HepG2 (cell line): Measurements from ENCODE around the gene SIX5. TPM values are rescaled to one million over a fixed set of nuclear protein-coding genes. Genes with fewer than 3 reads are reported as not detected.
A peak's percentile ranks its signal among the peaks of the same experiment; 100 is the strongest.

Experiments
- BATF2 ChIP-seq: sonication (generic); formaldehyde crosslinking; IDR thresholded peaks from 2 replicates; pipeline ENCODE4 v1.8.0; 2022; ENCODE audit warnings: mild to moderate bottlenecking, missing genetic modification reagents, moderate library complexity
- ESRRA ChIP-seq: sonication (generic); formaldehyde crosslinking; IDR thresholded peaks from 2 replicates; pipeline ENCODE4 v1.5.1; 2020; ENCODE audit warnings: mild to moderate bottlenecking, low read depth, missing genetic modification reagents
- FOSL2 ChIP-seq: sonication (generic); formaldehyde crosslinking; IDR thresholded peaks from 2 replicates; pipeline ENCODE4 v1.4.0; 2020; ENCODE audit warnings: missing genetic modification reagents
- GATAD1 ChIP-seq: IDR thresholded peaks from 2 replicates; pipeline ENCODE4 v1.6.1; 2016; ENCODE audit warnings: missing genetic modification reagents, missing compliant biosample characterization
- GATAD2A ChIP-seq: IDR thresholded peaks from 2 replicates; pipeline ENCODE4 v1.6.1; 2016
- HMGXB4 ChIP-seq, 2 experiments: sonication (generic) in 1 of 2; formaldehyde crosslinking in 1 of 2; IDR thresholded peaks; 2 replicates each; pipeline versions ENCODE4 v1.4.0 to v1.6.1; 2018 to 2020; ENCODE audit warnings: missing genetic modification reagents in 2 of 2, borderline replicate concordance in 1 of 2, low read depth in 1 of 2, mild to moderate bottlenecking in 1 of 2, missing biosample characterization in 1 of 2
- PATZ1 ChIP-seq: sonication (generic); formaldehyde crosslinking; IDR thresholded peaks from 2 replicates; pipeline ENCODE4 v1.4.0; 2020; ENCODE audit warnings: missing genetic modification reagents
- PTBP1 ChIP-seq: fragments of 200-400 bp; formaldehyde crosslinking; IDR thresholded peaks from 2 replicates; pipeline ENCODE4 v1.6.1; 2018; ENCODE audit warnings: low read length, low read depth; ENCODE audit not compliant: poor library complexity, severe bottlenecking
- REPIN1 ChIP-seq: sonication (generic); formaldehyde crosslinking; IDR thresholded peaks from 2 replicates; pipeline ENCODE4 v1.8.0; 2022; ENCODE audit warnings: missing genetic modification reagents, low read depth, mild to moderate bottlenecking, borderline replicate concordance
- RFX1 ChIP-seq: fragments of 450-650 bp; IDR thresholded peaks from 2 replicates; pipeline ENCODE4 v1.6.1; 2017
- SAP130 ChIP-seq: IDR thresholded peaks from 2 replicates; pipeline ENCODE4 v1.6.1; 2016; ENCODE audit warnings: low read depth
- SMAD1 ChIP-seq: sonication (generic); formaldehyde crosslinking; IDR thresholded peaks from 2 replicates; pipeline ENCODE4 v1.4.0; 2020; ENCODE audit warnings: missing genetic modification reagents, low read depth, mild to moderate bottlenecking, borderline replicate concordance
- SOX5 ChIP-seq: IDR thresholded peaks from 2 replicates; pipeline ENCODE4 v1.6.1; 2016; ENCODE audit warnings: borderline replicate concordance
- TFDP2 ChIP-seq: sonication (generic); formaldehyde crosslinking; IDR thresholded peaks from 2 replicates; pipeline ENCODE4 v1.4.0; 2020; ENCODE audit warnings: missing genetic modification reagents
- THAP11 ChIP-seq: IDR thresholded peaks from 2 replicates; pipeline ENCODE4 v1.6.1; 2016; ENCODE audit warnings: missing biosample characterization, missing genetic modification reagents
- ZBTB33 ChIP-seq: sonication (generic); formaldehyde crosslinking; IDR thresholded peaks from 2 replicates; pipeline ENCODE4 v1.4.0; 2020; ENCODE audit warnings: missing genetic modification reagents
- ZNF263 ChIP-seq: sonication (generic); formaldehyde crosslinking; IDR thresholded peaks from 2 replicates; pipeline ENCODE4 v1.4.0; 2020; ENCODE audit warnings: missing genetic modification reagents
- ZNF354B ChIP-seq: sonication (generic); formaldehyde crosslinking; IDR thresholded peaks from 2 replicates; pipeline ENCODE4 v1.8.0; 2022; ENCODE audit warnings: mild to moderate bottlenecking, missing genetic modification reagents
- ZNF414 ChIP-seq: sonication (generic); formaldehyde crosslinking; IDR thresholded peaks from 2 replicates; pipeline ENCODE4 v1.5.0; 2020; ENCODE audit warnings: missing genetic modification reagents
- ZNF580 ChIP-seq: IDR thresholded peaks from 2 replicates; pipeline ENCODE4 v1.6.1; 2016; ENCODE audit warnings: low read depth, borderline replicate concordance
- ZNF614 ChIP-seq: IDR thresholded peaks from 2 replicates; pipeline ENCODE4 v1.6.1; 2018; ENCODE audit warnings: missing biosample characterization, missing genetic modification reagents, inconsistent platforms, borderline replicate concordance
- polyA plus RNA-seq, 8 experiments: library from polyadenylated mRNA; depleted of rRNA in 3 of 8; stranded (reverse) in 7 of 8; unstranded in 1 of 8; fragments of >200 nt; fragmentation: Illumina TruSeq in 4 of 8; extraction: Trizol in 4 of 8; gene quantifications; 2 replicates each; pipeline versions ENCODE4 v1.2.1 to v1.2.3, GENCODE V29; 2011 to 2016; ENCODE audit warnings: low read depth in 4 of 8, missing spikeins in 1 of 8, mixed read lengths in 1 of 8; ENCODE audit not compliant: insufficient read depth in 1 of 8
- total RNA-seq, 5 experiments: library from RNA; depleted of rRNA; stranded (reverse); fragments of >200 nt; fragmentation: Illumina TruSeq; extraction: Trizol; gene quantifications; 2 replicates each; pipeline ENCODE4 v1.2.3, GENCODE V29; 2016; ENCODE audit warnings: low read depth in 1 of 5

The SIX5 gene
- total and polyA plus RNA-seq, 2 of the 13 experiments (the other 11 are each of a cell fraction or from before 2014, with no cell fraction given) = 7.7 to 10.5 TPM

GRCh38 chr19:45817010-45817724 lies 48.1 kb upstream of the SIX5 start (continued):
- TF ChIP-seq ZNF414 (CRISPR knock-in tag) (no peak), ZNF354B (CRISPR knock-in tag) (no peak), REPIN1 (CRISPR knock-in tag) (peak; percentile 51; the same call in 1 of the 2 replicates), SAP130 (CRISPR knock-in tag) (peak; percentile 64), PATZ1 (CRISPR knock-in tag) (peak; percentile 27; the same call in 1 of the 2 replicates), ZNF263 (peak; percentile 81), HMGXB4 (CRISPR knock-in tag; IDR thresholded peaks at IDR 0.05; ENCODE audit: borderline replicate concordance in 1 of 2, low read depth in 1 of 2) (peak; percentile 81 to 93), TFDP2 (peak; percentile 30; the same call in 1 of the 2 replicates), ESRRA (CRISPR knock-in tag) (no peak), SOX5 (peak; percentile 11; the same call in 1 of the 2 replicates), FOSL2 (CRISPR knock-in tag) (0 out of 2 replicates have a peak, but pooled peaks have one; percentile 5), ZNF614 (CRISPR knock-in tag) (peak; percentile 48; the same call in 1 of the 2 replicates), RFX1 (no peak), GATAD1 (0 out of 2 replicates have a peak, but pooled peaks have one; percentile 19), ZNF580 (CRISPR knock-in tag) (peak; percentile 73; the same call in 1 of the 2 replicates), SMAD1 (CRISPR knock-in tag) (no peak), BATF2 (no peak), ZBTB33 (CRISPR knock-in tag) (peak; percentile 60), THAP11 (CRISPR knock-in tag) (peak; percentile 81), PTBP1 (peak; percentile 95), GATAD2A (peak; percentile 54)
